GM21526 (cell line): ENCODE data around the gene MDFI.
A peak's percentile ranks its signal among the peaks of the same experiment; 100 is the strongest.

Experiments used
- ATAC-seq: cut with Tn5 transposase; IDR thresholded peaks from one replicate; pipeline ENCODE4 v1.9.1; 2021; ENCODE audit warnings: moderate library complexity; ENCODE audit not compliant: unreplicated experiment, low FRiP score

MDFI gene

DNA sequence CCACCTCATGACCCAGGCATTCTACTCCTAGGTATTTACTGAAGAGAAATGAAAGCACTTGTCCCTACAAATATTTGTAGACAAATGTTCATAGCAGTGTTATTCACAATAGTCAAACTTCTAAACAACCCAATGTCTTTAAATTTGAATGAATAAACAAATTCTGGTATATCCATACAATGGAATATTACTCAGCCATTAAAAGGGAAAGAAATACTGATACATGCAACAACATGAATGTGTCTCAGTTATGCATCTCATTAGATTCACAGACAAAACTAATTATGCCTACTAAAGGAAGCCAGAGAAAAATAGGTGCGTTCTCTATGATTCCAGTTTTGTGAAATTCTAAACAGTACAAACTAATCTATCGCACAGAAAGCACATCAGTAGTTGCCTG lies 30.7 kb downstream of the MDFI start:
- no peak for ATAC-seq

DNA sequence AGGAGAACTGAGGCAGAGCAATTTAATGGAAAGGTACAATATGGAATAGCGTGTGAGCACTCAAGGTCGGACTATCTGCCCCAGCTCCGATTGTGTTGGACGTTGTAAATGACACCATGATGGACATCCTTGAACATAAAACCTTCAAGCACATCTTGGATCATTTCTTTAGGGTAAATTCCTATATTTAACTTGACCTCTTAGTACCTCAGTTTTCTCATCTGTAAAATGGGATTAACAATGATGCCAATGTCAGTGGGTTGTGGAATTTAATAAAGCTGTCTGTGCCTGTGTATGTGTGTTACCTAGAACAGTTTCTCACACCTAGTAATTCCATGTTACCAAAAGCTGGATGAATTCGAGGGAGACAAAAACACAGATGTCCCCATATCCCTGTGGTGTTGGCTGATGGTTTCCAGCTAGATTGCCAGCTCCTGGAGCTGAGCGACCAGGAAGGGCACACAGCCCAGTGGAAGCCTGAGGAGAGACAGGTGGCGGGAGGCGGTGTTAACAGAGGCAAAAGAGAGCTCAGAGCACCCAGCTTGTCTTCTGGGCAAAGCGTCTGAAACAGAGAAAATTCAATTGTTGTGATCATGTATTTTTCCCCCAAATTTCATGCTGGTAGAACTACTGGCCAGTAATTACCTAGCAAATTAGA lies 32.6 kb downstream of the MDFI start:
- ATAC-seq = no peak

DNA sequence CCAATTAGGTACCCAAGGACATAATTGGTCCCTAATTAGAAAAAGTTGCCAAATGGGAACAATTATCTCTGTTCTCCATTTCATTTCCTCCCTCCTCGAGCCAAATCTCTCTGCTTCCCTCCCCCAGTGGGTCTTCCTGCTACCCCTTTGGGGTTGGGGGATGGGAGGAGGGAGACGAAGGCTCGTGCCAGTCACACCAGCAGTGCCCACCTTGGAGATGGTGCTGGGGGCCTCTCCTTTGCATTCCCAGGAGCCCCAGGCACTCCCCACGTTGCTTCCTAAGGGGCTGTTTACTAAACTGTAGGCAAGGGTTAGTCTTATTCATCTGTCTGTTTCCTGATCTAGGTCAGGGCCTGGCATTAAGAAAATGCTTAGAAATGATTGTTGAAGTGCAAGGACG lies 33.1 kb downstream of the MDFI start:
- no peak for ATAC-seq

DNA sequence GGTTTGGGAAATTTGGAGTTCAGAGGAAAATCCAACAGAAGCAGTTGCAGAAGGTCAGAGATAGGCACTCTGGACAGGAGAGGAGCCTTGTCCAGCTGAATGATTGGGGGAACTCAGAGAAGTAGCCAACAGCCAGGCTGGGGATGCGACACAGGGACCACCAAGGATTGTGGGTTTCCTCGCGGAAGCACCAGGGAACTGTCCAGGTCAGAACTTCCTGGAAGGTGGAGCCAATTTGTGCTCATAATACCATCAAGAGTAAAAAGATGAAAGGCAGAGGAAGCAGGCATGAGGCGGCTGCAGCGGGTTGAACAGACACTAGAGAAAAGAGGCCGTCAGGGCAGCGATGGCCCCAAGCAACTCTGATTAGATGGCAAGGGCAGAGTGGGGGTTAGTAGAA lies 33.7 kb downstream of the MDFI start:
- no peak for ATAC-seq

DNA sequence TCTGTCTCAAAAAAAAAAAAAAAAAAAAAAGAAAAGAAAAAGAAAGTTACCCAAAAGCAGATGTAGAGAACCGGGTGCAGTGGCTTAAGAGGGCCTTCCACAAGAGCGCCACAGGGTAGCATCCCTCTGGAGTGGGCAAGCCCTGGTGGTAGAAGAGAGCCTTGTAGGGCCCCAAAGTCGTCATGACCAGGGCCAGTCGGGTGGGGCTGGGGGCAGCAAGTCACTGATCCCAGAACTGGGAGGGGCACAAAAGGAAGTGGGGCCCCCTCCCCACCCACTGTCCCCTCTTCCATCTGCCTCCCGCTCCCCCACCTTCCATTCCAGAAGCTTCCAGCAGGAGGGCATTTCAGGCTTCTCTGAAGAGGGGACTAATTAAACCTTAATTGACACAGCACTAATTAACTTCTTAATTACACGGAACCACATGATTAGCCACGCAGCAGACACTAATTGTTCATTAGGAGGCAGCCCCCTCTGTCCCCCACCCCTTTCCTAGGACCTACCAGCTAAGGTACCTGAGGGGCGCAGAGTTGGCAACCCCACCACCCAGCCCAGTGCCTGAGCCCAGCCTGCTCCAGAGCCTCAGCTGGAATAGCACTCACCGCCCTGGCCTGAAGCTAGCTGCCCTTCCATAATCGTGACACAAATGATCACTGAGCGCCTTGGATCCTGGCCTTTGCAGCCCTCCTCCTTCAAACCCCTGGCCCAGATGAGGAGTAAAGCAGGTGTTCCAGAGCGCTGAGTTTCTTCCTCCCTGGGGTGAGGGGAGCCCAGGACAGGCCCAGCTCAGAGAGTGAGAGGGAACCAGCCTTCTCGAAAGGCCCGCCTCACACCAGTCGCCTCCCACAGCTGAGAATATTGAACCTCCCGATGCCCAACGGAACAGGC lies 34.8 kb downstream of the MDFI start:
- no peak for ATAC-seq

DNA sequence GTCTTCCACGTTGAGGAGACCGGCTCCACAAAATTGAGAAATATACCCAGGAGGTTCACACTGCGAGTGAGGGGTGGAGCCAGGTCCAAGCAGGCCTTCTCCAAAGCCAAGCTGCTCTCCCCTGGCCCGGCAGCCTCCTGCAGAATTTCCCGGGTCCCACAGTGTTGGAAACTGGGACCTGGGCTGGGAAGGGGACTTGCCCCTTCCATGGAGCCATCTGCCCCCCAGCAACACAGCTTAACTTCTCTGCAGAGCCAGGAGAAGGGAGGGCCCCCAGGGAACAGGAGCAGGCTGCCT lies 35.4 kb downstream of the MDFI start:
- no peak for ATAC-seq

DNA sequence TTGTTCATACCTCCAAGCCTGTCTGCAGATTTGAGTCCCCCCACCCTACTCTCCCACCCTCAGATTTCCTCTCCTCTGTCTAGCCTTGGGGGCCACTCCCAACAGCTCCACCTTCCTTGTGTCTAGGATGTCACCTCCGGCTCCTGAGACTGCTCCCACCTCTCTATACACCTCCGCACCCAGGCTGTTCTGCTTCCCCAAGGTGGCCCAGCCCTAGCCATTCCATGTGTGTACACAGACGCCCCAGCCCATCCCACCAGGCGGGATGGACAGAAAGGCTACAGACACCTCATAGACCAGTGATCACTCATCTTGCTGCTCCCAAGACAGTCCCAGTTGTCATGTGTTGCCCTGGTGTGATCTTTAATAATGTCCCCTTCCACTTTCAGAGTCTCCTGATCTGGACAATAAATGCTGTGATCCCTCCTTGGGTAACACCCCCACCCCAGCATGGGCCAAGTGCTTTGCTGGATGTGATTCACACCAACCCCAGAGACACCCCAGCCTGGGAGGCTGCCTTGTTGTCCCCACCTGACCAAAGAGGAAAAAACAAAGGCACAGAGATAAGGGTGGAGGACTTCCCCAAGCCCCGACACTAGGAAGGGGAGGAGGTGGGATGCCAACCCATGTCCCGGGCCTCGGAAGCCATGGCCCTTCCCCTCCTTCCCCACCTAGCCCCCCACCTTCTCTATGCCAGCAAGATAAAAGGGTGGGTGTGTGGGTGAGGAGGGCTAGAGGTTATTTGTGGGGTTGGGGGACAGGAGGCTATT lies 36.1 kb downstream of the MDFI start:
- ATAC-seq = no peak

DNA sequence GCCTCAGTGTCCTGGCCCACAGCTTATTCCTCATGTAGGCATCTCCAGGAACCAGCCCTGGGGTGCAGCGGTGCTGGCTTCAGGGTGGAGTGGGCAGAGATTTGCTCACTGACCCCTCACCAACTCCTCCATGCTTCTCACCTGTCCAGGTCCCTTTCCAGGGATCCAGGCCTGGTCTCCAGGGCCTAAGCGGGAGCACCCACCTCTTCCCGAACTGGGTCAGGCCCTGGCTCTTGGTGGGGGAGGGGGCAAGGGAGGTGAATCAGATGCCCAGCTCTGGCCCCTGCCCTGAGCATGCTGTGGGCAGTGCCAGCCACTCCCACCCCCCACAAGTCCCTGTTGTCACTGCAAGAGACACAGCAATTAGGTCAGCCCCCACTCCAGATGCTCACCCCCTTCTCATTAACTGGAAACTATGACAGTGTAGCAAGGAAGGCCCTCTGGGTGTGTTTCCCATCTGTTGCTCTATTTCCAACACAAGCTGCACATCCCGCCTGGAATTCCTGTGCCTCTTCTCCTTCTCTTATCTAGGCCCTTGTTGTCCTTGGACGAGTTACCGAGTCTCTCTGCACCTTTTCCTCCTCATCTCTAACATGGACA lies 37.0 kb downstream of the MDFI start:
- ATAC-seq = no peak

DNA sequence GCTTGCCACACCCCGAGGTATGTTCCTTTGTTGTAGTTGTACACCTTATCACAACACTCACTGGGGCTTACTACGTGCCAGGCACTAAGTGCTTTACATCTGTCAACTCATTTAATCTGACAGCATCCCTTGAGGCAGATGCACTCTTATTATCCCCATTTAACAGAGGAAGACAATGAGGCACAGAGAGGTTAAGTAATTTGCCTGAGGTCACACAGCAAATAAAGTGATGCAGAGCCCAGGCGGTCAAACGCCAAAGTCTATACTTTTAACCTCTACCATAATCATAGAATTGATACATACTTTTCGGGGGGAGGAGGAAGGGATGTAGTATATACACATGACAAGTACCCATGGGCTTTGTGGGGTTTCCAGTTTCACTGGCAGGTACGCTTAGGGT lies 37.7 kb downstream of the MDFI start:
- no peak for ATAC-seq

DNA sequence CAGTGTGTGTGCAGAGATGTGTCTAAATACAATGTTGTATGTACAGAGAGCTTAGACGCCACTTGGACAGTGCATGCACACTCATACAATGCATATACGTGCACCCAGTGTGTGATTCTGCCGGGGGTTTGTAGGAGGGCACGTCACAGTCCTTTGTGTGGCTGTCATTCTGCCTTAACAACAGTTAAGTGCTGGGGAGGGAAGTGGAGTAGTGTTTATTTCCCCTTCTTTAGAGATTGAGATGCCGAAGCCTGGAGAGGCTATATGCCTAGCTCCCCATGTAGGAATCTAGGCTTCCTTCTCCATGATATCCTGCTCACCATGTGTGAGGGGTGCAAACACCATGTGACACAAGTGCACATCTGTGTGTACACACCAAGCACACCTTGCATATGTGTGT lies 38.2 kb downstream of the MDFI start:
- no peak for ATAC-seq

DNA sequence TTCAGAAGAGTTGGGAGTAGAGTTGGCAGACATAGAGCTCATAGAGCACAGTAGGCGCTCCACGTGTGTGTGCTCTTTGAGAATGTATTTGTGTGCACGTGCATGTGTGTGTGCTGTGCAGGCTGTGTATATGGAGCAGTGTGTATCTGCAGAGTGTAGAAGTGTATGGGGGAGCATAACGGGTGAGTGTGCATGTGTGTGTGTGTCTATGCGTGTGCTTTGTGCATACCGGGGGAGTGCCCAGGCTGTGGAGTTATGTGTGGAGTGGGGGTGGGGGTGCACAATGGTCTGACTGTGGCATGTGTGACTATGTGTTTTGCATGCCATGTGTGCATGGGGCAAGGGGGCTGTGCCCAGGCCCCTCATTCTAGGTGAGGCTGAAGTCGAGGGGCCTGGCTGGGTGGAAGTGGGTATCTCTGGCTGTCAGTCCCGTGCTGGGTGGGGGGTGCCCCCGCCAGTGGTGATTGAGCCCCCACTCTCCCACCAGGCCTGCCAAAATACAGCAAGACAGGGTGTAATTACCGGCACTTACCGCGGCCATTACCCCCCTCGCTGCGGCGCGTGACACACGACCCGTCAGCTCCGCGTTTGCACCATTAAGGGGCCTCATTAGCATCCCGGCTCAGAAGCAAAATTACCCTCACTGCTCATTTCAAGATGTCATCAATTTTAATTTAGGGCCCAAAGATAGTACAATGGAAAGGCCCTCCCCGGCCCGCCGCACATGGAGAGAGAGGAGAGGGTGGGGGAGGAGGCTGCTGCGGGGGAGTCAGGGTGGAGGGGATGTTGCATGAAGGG lies 39.1 kb downstream of the MDFI start:
- no peak for ATAC-seq

DNA sequence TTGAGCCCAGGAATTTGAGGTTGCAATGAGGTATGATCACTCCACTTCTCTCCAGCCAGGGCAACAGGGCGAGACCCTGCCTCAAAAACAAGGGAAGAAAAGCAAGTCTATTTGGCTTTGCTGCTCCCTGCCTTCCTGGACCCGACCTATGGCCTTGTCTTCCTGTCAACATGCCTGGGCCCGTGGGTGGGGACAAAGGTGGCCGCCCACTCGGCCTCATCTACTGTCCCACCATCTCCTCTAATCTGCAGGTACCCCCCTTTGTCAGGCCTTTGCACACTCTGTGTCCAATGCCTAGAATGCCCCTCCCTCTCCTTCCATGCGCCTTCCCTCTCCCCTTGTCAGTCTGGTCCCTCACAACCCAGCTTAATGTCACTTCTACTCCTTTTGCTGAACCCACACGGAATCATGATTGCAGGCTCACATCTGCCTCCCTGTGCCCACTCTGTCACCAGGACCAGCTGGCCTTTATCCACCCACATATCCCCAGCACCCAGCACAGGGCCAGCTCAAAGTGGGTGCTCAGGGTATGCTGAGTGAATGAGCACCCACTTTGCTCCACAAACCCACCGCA lies 40.3 kb downstream of the MDFI start:
- no peak for ATAC-seq

DNA sequence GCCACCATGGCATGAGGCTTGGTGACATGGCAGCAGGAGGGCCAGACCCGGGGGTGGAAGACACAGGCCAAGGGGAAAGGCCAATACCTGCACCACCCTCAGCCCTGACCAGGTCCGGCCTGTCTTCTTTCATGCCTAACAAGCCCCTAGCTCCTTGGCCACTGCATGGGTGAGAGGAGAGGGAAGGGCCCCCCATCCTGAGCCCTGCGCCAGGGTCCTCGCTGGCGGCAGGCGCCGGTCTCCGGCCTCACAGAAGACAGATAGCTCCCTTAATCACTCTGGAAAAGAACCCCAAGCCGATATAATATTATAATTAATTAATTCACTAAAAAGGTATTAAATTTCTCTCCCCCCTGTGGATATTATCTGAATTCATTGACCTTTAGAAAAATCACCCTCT lies 41.4 kb downstream of the MDFI start:
- ATAC-seq = no peak

DNA sequence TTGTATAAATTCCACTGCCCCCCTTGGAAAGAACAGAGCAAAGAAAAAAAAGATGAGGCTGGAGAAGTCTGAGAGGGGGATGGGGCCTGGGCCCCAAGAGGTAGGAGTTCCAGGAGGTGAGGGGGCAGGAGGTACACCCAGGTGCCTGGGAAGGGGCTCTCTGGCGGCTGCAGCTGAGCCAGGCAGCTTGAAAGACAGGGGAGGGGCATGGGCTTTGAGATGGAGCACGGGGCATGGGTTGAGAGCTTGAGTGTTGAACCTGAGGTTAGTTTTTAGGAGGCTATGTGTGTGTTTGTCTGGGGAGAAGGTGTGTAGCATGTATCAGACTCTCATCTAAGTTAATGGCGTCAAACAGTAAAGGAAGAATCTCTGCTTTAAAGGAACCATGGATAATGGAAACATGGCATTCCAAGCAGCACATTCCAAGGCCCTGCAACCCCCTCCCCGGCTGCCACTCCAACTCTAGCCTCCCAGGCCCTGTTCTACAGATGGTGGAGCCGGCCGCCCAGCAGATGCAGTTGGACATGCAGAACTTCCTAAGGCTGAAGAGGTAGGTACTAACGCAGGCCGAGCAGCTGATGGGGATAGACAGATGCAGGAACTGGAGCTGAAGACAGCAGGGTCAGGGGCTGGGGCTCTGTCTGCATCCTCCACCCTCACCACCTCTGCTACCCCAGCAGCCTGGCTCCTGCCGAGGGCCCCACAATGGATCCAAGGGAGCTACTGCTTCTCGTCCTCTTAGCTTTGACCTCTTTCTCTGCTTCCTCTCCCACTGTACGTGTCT lies 42.1 kb downstream of the MDFI start:
- ATAC-seq = no peak

DNA sequence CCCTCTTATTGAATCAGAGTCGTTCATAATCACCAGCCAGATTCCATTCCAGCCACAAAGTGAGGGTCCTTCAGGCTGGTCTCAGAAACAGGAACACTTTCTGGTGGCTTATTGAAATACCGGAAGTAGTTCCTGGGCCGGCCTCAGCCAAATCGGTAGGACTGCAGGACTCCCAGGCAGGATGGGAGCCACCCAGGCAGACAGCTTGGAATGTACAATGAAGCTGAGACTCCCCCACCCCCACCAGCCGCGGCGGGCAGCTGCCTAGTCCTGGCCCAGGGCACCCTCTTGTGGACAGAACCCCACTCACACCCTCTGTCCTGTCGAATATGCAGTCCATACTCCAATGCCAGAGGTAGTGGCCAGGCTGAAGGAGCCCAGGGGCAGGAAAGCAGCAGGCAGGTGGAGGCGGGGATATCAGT lies 43.8 kb downstream of the MDFI start:
- ATAC-seq = peak; percentile 54

DNA sequence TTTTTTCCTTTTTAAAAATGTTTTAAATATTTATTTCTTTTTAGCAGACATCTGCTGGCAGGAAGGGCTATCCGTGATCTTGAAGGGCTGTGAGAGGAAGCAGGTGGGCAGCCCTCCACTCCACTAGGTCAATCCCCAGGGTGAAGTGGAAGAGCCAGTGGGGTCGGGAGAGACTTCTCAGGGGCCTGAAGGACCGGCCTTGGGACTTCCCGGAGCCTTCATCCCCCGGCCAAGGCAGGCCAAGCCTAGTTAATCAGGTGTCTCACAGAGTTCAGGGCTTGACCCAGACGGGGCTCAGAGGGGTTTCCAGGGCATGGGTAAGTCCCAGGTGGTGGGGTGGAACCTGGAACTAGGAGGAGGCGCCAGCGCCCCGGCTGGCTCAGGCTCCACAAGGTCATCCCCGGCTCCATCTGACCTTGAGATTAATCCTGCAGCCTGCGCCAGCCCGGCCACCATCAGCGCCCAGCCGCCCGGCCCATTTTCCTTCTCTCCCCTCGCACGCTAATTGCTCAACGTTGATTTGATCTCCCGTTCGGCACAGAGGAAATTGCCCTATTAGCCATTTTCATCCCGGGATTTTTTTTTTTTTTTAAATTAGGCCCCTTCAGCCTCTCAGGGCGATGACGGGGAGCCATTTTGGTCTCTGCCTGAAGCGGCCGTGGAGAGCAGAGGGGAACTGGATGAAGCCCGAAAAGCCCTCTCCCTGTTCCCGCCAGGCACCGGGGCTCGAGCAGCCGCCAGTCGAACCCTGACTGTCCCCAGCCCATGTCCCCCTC lies 44.4 kb downstream of the MDFI start:
- ATAC-seq = no peak

DNA sequence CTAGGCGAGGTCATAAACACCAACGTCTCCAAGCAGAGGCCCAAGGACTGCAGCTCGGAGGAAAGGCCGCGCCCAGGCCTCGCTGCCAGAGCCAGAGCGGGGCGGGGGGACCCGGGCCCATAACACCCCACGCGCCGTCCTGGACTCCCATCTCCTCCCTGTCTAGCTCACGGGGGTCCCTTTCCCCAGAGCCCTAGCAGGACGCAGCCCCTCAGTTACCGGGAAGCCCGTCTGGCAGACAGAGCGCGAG lies 44.9 kb downstream of the MDFI start:
- ATAC-seq = no peak

DNA sequence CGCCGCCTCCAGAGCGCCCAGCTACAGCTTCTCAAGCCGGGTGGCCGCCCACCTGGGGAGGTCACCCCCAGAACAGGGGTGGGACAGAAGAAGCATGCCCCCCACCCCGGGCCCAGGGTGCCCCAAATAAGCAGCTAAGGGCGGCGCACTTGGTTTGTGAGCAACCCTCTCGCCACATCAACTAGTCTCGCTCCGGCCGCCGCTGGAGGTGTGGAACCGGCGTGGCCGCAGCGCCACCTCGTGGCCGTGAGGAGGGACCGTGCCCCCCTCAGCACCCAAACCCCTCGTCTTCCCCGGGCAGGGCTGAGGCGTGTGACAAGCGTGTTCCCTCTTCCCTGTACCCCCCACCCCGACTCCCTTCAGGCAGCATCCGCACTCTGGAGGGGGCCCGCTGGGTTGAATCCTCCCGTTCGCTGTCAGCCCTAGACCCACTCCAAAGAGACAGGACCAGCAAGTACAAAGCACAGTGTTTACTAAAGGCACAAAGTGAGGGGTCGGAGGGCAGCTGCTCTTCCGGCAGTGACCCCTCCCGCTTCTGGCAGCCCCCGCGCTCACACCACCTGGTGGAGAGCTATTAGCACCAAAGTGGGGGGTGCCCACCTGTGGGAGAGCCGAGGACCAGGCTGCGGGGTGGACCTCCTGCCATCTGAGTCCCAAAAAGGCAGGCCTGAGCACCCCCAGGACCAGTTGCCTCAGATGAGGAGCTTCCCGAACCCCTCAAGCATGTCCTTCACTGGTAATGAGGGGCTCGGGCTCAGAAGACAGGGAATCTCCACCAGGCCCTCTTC lies 45.4 kb downstream of the MDFI start:
- no peak for ATAC-seq
